Measurements from ENCODE around the gene TIPRL. TPM values are rescaled to one million over a fixed set of nuclear protein-coding genes. Genes with fewer than 3 reads are reported as not detected.

Gene TIPRL
- total RNA-seq, 4 donors from 2014 or later: 4.0 to 24.0 (median 19.6) TPM

- H3K36me3 ChIP-seq: peaks cover 0 to 43% (median 2%) of the 10 kb centered on the region in 4 donors
- TF ChIP-seq CTCF (IDR thresholded peaks at IDR 0.05) (no peak), POLR2AphosphoS5 (IDR thresholded peaks at IDR 0.05) (no peak), EP300 (IDR thresholded peaks at IDR 0.05; ENCODE audit: low read depth) (no peak), POLR2A (IDR thresholded peaks at IDR 0.05) (no peak)
- 93 to 100% methylated on average over 2 to 3 of the region's 3 CpGs for WGBS, 2 donors (ENCODE audit: low coverage in 1 of 2)
- peaks cover 8 to 24% (median 18%) of the 10 kb centered on the region in 4 donors for H3K4me1 ChIP-seq
- no peaks in the 10 kb centered on the region for H3K27me3 ChIP-seq
- intact Hi-C loops (cut with DNase I; ENCODE audit: low total_unique reads) (no loop called here), in situ Hi-C loops (cut with MboI; ENCODE audit: low pct_ligation_motif_present in 1 of 4, low pct_unique_long_range_greater_than_20kb in 1 of 4, low sequenced_read_pairs in 3 of 4) (no loop called here)
- no peaks in the 10 kb centered on the region for H3K9me3 ChIP-seq
- no peak overlapping the region for H3K27ac ChIP-seq
- no peak for DNase-seq
- H3K4me3 ChIP-seq: no peak overlapping the region
Measured at GRCh38 chr1:168245042-168245441, 66.3 kb downstream of the TIPRL start.

- Histone ChIP-seq H3K27ac (no peak overlapping the region), H3K4me3 (no peak overlapping the region), H3K4me1 (peaks cover 8 to 24% (median 18%) of the 10 kb centered on the region in 4 donors), H3K36me3 (peaks cover 0 to 51% (median 4%) of the 10 kb centered on the region in 4 donors), H3K27me3 (no peaks in the 10 kb centered on the region), H3K9me3 (no peaks in the 10 kb centered on the region)
- TF ChIP-seq POLR2A (IDR thresholded peaks at IDR 0.05) (no peak), EP300 (IDR thresholded peaks at IDR 0.05; ENCODE audit: low read depth) (no peak), CTCF (IDR thresholded peaks at IDR 0.05) (no peak), POLR2AphosphoS5 (IDR thresholded peaks at IDR 0.05) (no peak)
- DNase-seq: no peak
- in situ Hi-C loops (cut with MboI; ENCODE audit: low pct_ligation_motif_present in 1 of 4, low pct_unique_long_range_greater_than_20kb in 1 of 4, low sequenced_read_pairs in 3 of 4) (no loop called here), intact Hi-C loops (cut with DNase I; ENCODE audit: low total_unique reads) (no loop called here)
- WGBS, 2 donors (ENCODE audit: low coverage in 1 of 2): 88 to 94% methylated on average over 3 to 5 of the region's 5 CpGs
Measured at GRCh38 chr1:168246506-168246905, 67.7 kb downstream of the TIPRL start.

Small RNAs within 50 kb of the gene (small RNA-seq; reads per million reads assigned to genes)
- gene AL021397.1: 0 reads per million in 4 donors

Other genes with a start within 250 kb of the TIPRL start
- gene DCAF6, start 242.3 kb upstream of the TIPRL start, total RNA-seq: 100 to 1,000 TPM in 1 of 4 donors, 10 to 100 TPM in 3; 59.5 to 173 (median 93.4) TPM
- gene MPC2, start 241.9 kb upstream of the TIPRL start, total RNA-seq: 10 to 100 TPM; 14.2 to 91.6 (median 38.4) TPM
- 1 to 10 TPM in 3 of 4 donors, under 1 TPM in 1; 0.60 to 3.3 (median 2.8) TPM for gene GPR161, start 42.0 kb upstream of the TIPRL start, total RNA-seq
- 10 to 100 TPM; 19.1 to 51.1 (median 38.2) TPM for gene SFT2D2, start 47.0 kb downstream of the TIPRL start, total RNA-seq
- gene TBX19, start 101.9 kb downstream of the TIPRL start, total RNA-seq: 1 to 10 TPM; 1.2 to 2.9 (median 2.5) TPM

All from transverse colon (tissue), 4 donors.